GM21526 (cell line): ENCODE data around the gene PKD1.
"Not testable (repeated sequence)": the region's sequence is repeated elsewhere in the genome, so short reads cannot be mapped to it uniquely, and the experiment has no call there.

ENCODE experiments used
- ATAC-seq: cut with Tn5 transposase; IDR thresholded peaks from one replicate; pipeline ENCODE4 v1.9.1; 2021; ENCODE audit warnings: moderate library complexity; ENCODE audit not compliant: unreplicated experiment, low FRiP score

The PKD1 gene

GRCh38 chr16:2135770-2136490, at the start of gene PKD1:
Gene PKD1, minus strand, starts transcription at chr16:2135898. Its CDS starts 209 bp downstream, at chr16:2135689.
- not testable (repeated sequence) for ATAC-seq

- ATAC-seq = no peak
Observed at GRCh38 chr16:2184962-2185361, 49.3 kb upstream of the PKD1 start.

- no peak for ATAC-seq
Observed at GRCh38 chr16:2184346-2184745, 48.6 kb upstream of the PKD1 start.

- ATAC-seq = no peak
Observed at GRCh38 chr16:2183671-2184070, 48.0 kb upstream of the PKD1 start.

- ATAC-seq = no peak
Observed at GRCh38 chr16:2181952-2182351, 46.3 kb upstream of the PKD1 start.

GRCh38 chr16:2180962-2181923, 45.5 kb upstream of the PKD1 start:
- ATAC-seq = no peak

- ATAC-seq = no peak
Observed at GRCh38 chr16:2180461-2180860, 44.8 kb upstream of the PKD1 start.

- ATAC-seq = no peak
Observed at GRCh38 chr16:2179576-2179975, 43.9 kb upstream of the PKD1 start.

GRCh38 chr16:2179107-2179501, 43.4 kb upstream of the PKD1 start:
- no peak for ATAC-seq

- no peak for ATAC-seq
Observed at GRCh38 chr16:2178321-2179106, 42.8 kb upstream of the PKD1 start.

GRCh38 chr16:2177561-2177960, 41.9 kb upstream of the PKD1 start:
- ATAC-seq = no peak

GRCh38 chr16:2177101-2177500, 41.4 kb upstream of the PKD1 start:
- ATAC-seq = no peak

- ATAC-seq = no peak
Observed at GRCh38 chr16:2176047-2176446, 40.3 kb upstream of the PKD1 start.

- ATAC-seq = no peak
Observed at GRCh38 chr16:2175454-2175853, 39.8 kb upstream of the PKD1 start.

- no peak for ATAC-seq
Observed at GRCh38 chr16:2174396-2175131, 38.9 kb upstream of the PKD1 start.

- ATAC-seq = no peak
Observed at GRCh38 chr16:2173916-2174315, 38.2 kb upstream of the PKD1 start.

- ATAC-seq = no peak
Observed at GRCh38 chr16:2173366-2173765, 37.7 kb upstream of the PKD1 start.

- no peak for ATAC-seq
Observed at GRCh38 chr16:2172688-2173335, 37.1 kb upstream of the PKD1 start.

- ATAC-seq = no peak
Observed at GRCh38 chr16:2171601-2172178, 36.0 kb upstream of the PKD1 start.
